Measurements from ENCODE around the gene MAML3. TPM values are rescaled to one million over a fixed set of nuclear protein-coding genes. Genes with fewer than 3 reads are reported as not detected.

MAML3 gene
- total and polyA plus RNA-seq, 2 of the 13 experiments (the other 11 are each of a cell fraction or from before 2014, with no cell fraction given) = 0.05 to 0.13 TPM

DNA sequence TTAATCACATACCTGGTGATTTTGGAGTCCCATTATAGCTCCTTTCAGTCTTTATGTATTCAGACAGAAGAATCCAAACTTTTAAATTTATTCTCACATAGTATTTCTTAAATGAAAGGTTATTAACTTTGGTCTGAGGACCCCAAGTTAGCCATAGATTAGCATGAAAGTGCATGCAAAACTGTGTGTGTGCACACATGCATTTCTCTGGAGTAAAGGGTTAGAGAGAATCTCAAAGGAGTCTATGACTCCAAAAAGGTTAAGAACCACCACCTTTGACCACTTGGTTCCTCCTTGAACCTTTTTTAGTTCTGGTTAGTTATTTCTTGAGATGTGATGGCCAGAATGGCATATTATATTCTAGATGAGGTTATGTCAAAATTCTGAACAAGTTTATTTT lies 386.4 kb downstream of the MAML3 start:
- intact Hi-C loops (cut with micrococcal nuclease; ENCODE audit: unreplicated experiment) = no loop called here
- no peaks in the 10 kb centered on the region for H4K20me1 ChIP-seq (ENCODE audit: insufficient read depth, low read length)
- BruUV-seq (replicated peaks) = no TSS peak
- peaks cover 0 to 4% of the 10 kb centered on the region in 2 experiments; a peak in 2 of 5 replicates for H3K27me3 ChIP-seq (ENCODE audit: control insufficient read depth in 1 of 2, insufficient read depth in 2 of 2, low read length in 2 of 2)
- FAIRE-seq (no peak), DNase-seq (ENCODE audit: low spot score) (no peak), ATAC-seq (no peak)
- no peak overlapping the region for H3K4me2 ChIP-seq (ENCODE audit: low read depth, low read length)
- no peaks in the 10 kb centered on the region for H3K9me3 ChIP-seq (ENCODE audit: low read length)
- no peak overlapping the region for H3K9ac ChIP-seq (ENCODE audit: insufficient read depth, low read depth, low read length)
- no peak overlapping the region for H2AFZ ChIP-seq (ENCODE audit: low read length)
- H3K79me2 ChIP-seq (ENCODE audit: insufficient read depth, low read length) = no peaks in the 10 kb centered on the region
- H3K4me3 ChIP-seq (replicated peaks in 1 of 3; ENCODE audit: insufficient read depth in 1 of 3, low read depth in 2 of 3, low read length in 3 of 3) = no peak overlapping the region
- no peak overlapping the region for H3K27ac ChIP-seq (ENCODE audit: extremely low read length, insufficient read depth, low read length)
- H3K4me1 ChIP-seq (ENCODE audit: insufficient read depth, low read length) = peaks cover 25% of the 10 kb centered on the region
- in situ Hi-C loops (cut with HindIII; ENCODE audit: extremely low pct_ligation_motif_present, low pct_unique_long_range_greater_than_20kb) = no loop called here
- POLR2A ChIA-PET = no interaction called here
- H3K36me3 ChIP-seq (replicated peaks in 1 of 2; ENCODE audit: control insufficient read depth in 1 of 2, insufficient read depth in 2 of 2, low read length in 2 of 2) = no peaks in the 10 kb centered on the region
- CTCF ChIA-PET (ENCODE audit: low intra/inter-chr PET ratio, low total read pairs) = no interaction called here
- TF ChIP-seq ZFP36 (IDR thresholded peaks at IDR 0.05; ENCODE audit: borderline replicate concordance, low read depth, low read length, partially characterized antibody) = no peak
- no peak for TF ChIP-seq SP140L (CRISPR knock-in tag; IDR thresholded peaks at IDR 0.05; ENCODE audit: borderline replicate concordance)
- no peak for TF ChIP-seq NR0B2 (CRISPR knock-in tag; IDR thresholded peaks at IDR 0.05)
- no peak for TF ChIP-seq PRMT3 (CRISPR knock-in tag; IDR thresholded peaks at IDR 0.05; ENCODE audit: borderline replicate concordance, low read depth)
- TF ChIP-seq, protein P1, sequence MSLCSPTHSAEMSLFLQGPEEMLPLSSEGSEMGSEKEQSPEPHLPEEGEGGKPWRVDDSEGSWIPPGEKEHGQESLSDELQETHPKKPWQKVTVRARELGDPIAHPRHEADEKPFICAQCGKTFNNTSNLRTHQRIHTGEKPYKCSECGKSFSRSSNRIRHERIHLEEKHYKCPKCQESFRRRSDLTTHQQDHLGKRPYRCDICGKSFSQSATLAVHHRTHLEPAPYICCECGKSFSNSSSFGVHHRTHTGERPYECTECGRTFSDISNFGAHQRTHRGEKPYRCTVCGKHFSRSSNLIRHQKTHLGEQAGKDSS (CRISPR knock-in tag; IDR thresholded peaks at IDR 0.05; ENCODE audit: borderline replicate concordance, low read depth) = no peak
- TF ChIP-seq HOXA5 (CRISPR knock-in tag; IDR thresholded peaks at IDR 0.05) = no peak
- TF ChIP-seq TEAD3 (CRISPR knock-in tag; optimal IDR thresholded peaks at IDR 0.05; ENCODE audit: borderline replicate concordance) = no peak
- TF ChIP-seq JUNB (CRISPR knock-in tag; IDR thresholded peaks at IDR 0.05; ENCODE audit: borderline replicate concordance) = no peak
- no peak for TF ChIP-seq ARNT2 (CRISPR knock-in tag; IDR thresholded peaks at IDR 0.05; ENCODE audit: low read depth)
- TF ChIP-seq, protein P2, sequence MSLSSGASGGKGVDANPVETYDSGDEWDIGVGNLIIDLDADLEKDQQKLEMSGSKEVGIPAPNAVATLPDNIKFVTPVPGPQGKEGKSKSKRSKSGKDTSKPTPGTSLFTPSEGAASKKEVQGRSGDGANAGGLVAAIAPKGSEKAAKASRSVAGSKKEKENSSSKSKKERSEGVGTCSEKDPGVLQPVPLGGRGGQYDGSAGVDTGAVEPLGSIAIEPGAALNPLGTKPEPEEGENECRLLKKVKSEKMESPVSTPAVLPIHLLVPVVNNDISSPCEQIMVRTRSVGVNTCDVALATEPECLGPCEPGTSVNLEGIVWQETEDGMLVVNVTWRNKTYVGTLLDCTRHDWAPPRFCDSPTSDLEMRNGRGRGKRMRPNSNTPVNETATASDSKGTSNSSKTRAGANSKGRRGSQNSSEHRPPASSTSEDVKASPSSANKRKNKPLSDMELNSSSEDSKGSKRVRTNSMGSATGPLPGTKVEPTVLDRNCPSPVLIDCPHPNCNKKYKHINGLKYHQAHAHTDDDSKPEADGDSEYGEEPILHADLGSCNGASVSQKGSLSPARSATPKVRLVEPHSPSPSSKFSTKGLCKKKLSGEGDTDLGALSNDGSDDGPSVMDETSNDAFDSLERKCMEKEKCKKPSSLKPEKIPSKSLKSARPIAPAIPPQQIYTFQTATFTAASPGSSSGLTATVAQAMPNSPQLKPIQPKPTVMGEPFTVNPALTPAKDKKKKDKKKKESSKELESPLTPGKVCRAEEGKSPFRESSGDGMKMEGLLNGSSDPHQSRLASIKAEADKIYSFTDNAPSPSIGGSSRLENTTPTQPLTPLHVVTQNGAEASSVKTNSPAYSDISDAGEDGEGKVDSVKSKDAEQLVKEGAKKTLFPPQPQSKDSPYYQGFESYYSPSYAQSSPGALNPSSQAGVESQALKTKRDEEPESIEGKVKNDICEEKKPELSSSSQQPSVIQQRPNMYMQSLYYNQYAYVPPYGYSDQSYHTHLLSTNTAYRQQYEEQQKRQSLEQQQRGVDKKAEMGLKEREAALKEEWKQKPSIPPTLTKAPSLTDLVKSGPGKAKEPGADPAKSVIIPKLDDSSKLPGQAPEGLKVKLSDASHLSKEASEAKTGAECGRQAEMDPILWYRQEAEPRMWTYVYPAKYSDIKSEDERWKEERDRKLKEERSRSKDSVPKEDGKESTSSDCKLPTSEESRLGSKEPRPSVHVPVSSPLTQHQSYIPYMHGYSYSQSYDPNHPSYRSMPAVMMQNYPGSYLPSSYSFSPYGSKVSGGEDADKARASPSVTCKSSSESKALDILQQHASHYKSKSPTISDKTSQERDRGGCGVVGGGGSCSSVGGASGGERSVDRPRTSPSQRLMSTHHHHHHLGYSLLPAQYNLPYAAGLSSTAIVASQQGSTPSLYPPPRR (CRISPR knock-in tag; IDR thresholded peaks at IDR 0.05; ENCODE audit: borderline replicate concordance) = no peak
- TF ChIP-seq, protein P3, sequence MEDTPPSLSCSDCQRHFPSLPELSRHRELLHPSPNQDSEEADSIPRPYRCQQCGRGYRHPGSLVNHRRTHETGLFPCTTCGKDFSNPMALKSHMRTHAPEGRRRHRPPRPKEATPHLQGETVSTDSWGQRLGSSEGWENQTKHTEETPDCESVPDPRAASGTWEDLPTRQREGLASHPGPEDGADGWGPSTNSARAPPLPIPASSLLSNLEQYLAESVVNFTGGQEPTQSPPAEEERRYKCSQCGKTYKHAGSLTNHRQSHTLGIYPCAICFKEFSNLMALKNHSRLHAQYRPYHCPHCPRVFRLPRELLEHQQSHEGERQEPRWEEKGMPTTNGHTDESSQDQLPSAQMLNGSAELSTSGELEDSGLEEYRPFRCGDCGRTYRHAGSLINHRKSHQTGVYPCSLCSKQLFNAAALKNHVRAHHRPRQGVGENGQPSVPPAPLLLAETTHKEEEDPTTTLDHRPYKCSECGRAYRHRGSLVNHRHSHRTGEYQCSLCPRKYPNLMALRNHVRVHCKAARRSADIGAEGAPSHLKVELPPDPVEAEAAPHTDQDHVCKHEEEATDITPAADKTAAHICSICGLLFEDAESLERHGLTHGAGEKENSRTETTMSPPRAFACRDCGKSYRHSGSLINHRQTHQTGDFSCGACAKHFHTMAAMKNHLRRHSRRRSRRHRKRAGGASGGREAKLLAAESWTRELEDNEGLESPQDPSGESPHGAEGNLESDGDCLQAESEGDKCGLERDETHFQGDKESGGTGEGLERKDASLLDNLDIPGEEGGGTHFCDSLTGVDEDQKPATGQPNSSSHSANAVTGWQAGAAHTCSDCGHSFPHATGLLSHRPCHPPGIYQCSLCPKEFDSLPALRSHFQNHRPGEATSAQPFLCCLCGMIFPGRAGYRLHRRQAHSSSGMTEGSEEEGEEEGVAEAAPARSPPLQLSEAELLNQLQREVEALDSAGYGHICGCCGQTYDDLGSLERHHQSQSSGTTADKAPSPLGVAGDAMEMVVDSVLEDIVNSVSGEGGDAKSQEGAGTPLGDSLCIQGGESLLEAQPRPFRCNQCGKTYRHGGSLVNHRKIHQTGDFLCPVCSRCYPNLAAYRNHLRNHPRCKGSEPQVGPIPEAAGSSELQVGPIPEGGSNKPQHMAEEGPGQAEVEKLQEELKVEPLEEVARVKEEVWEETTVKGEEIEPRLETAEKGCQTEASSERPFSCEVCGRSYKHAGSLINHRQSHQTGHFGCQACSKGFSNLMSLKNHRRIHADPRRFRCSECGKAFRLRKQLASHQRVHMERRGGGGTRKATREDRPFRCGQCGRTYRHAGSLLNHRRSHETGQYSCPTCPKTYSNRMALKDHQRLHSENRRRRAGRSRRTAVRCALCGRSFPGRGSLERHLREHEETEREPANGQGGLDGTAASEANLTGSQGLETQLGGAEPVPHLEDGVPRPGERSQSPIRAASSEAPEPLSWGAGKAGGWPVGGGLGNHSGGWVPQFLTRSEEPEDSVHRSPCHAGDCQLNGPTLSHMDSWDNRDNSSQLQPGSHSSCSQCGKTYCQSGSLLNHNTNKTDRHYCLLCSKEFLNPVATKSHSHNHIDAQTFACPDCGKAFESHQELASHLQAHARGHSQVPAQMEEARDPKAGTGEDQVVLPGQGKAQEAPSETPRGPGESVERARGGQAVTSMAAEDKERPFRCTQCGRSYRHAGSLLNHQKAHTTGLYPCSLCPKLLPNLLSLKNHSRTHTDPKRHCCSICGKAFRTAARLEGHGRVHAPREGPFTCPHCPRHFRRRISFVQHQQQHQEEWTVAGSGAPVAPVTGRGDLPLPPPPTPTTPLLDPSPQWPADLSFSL (CRISPR knock-in tag; IDR thresholded peaks at IDR 0.05) = no peak

Measured in HepG2 (cell line).